Embryonic facial prominence (tissue), 1 donor: ENCODE measurements around the gene DAB2IP.

Experiments used
- DNase-seq: peaks from one replicate; pipeline ENCODE4 v3.0.0-alpha.2; 2016; ENCODE audit errors: extremely low spot score

The DAB2IP gene

GRCh38 chr9:121685146-121685794 lies 33.8 kb downstream of the DAB2IP start:
- DNase-seq, result no peak

- DNase-seq, result no peak
These were observed 34.5 kb downstream of the DAB2IP start for GRCh38 chr9:121685795-121686377.

- DNase-seq, result no peak
These were observed 35.6 kb downstream of the DAB2IP start for GRCh38 chr9:121686930-121687541.

GRCh38 chr9:121688146-121688680 lies 36.8 kb downstream of the DAB2IP start:
- no peak for DNase-seq

- no peak for DNase-seq
These were observed 37.2 kb downstream of the DAB2IP start for GRCh38 chr9:121688681-121689080.

GRCh38 chr9:121689461-121690157 lies 38.2 kb downstream of the DAB2IP start:
- no peak for DNase-seq

GRCh38 chr9:121690316-121690715 lies 38.9 kb downstream of the DAB2IP start:
- no peak for DNase-seq

GRCh38 chr9:121690766-121691165 lies 39.3 kb downstream of the DAB2IP start:
- DNase-seq, result no peak

GRCh38 chr9:121691890-121692289 lies 40.5 kb downstream of the DAB2IP start:
- no peak for DNase-seq

- DNase-seq, result no peak
These were observed 41.4 kb downstream of the DAB2IP start for GRCh38 chr9:121692606-121693387.

- no peak for DNase-seq
These were observed 41.9 kb downstream of the DAB2IP start for GRCh38 chr9:121693388-121693670.

GRCh38 chr9:121694001-121694400 lies 42.6 kb downstream of the DAB2IP start:
- no peak for DNase-seq

GRCh38 chr9:121694600-121694999 lies 43.2 kb downstream of the DAB2IP start:
- DNase-seq, result no peak

- DNase-seq, result no peak
These were observed 45.5 kb downstream of the DAB2IP start for GRCh38 chr9:121696930-121697329.

- DNase-seq, result peak; percentile 25
These were observed 47.5 kb downstream of the DAB2IP start for GRCh38 chr9:121698627-121699570.

- no peak for DNase-seq
These were observed 48.2 kb downstream of the DAB2IP start for GRCh38 chr9:121699571-121700164.

- no peak for DNase-seq
These were observed 48.9 kb downstream of the DAB2IP start for GRCh38 chr9:121700165-121700831.

GRCh38 chr9:121700832-121701419 lies 49.5 kb downstream of the DAB2IP start:
- DNase-seq, result no peak

- no peak for DNase-seq
These were observed 50.4 kb downstream of the DAB2IP start for GRCh38 chr9:121701736-121702261.
